Raji (cell line): ENCODE measurements around the gene MYLK.

ENCODE experiments used
- POLR2A ChIP-seq: IDR thresholded peaks from 2 replicates; pipeline ENCODE4 v1.6.1; 2011; ENCODE audit warnings: low read depth, low read length, control low read depth; ENCODE audit not compliant: insufficient read depth

Gene MYLK

GRCh38 chr3:123695731-123696640, 188.1 kb downstream of the MYLK start:
- no peak for TF ChIP-seq POLR2A

GRCh38 chr3:123695152-123695551, 189.0 kb downstream of the MYLK start:
- TF ChIP-seq POLR2A = no peak

- TF ChIP-seq POLR2A = no peak
These were observed 189.6 kb downstream of the MYLK start for GRCh38 chr3:123694366-123695087.

- no peak for TF ChIP-seq POLR2A
These were observed 190.4 kb downstream of the MYLK start for GRCh38 chr3:123693584-123694190.

GRCh38 chr3:123692671-123693070, 191.5 kb downstream of the MYLK start:
- TF ChIP-seq POLR2A = no peak

GRCh38 chr3:123692041-123692440, 192.1 kb downstream of the MYLK start:
- no peak for TF ChIP-seq POLR2A

GRCh38 chr3:123689831-123690230, 194.3 kb downstream of the MYLK start:
- no peak for TF ChIP-seq POLR2A

GRCh38 chr3:123688241-123688747, 195.8 kb downstream of the MYLK start:
- TF ChIP-seq POLR2A = no peak

GRCh38 chr3:123687286-123687685, 196.8 kb downstream of the MYLK start:
- no peak for TF ChIP-seq POLR2A

- TF ChIP-seq POLR2A = no peak
These were observed 197.9 kb downstream of the MYLK start for GRCh38 chr3:123686251-123686650.

GRCh38 chr3:123685780-123686179, 198.4 kb downstream of the MYLK start:
- TF ChIP-seq POLR2A = no peak

- no peak for TF ChIP-seq POLR2A
These were observed 199.5 kb downstream of the MYLK start for GRCh38 chr3:123684636-123685035.

GRCh38 chr3:123684209-123684608, 199.9 kb downstream of the MYLK start:
- no peak for TF ChIP-seq POLR2A

- TF ChIP-seq POLR2A = no peak
These were observed 200.5 kb downstream of the MYLK start for GRCh38 chr3:123683505-123684154.

- TF ChIP-seq POLR2A = no peak
These were observed 201.2 kb downstream of the MYLK start for GRCh38 chr3:123682781-123683504.

GRCh38 chr3:123682302-123682701, 201.8 kb downstream of the MYLK start:
- no peak for TF ChIP-seq POLR2A
